Measurements from ENCODE around the gene VRK2. TPM values are rescaled to one million over a fixed set of nuclear protein-coding genes. Genes with fewer than 3 reads are reported as not detected.

Gene VRK2
- total RNA-seq, 2 experiments from 2014 or later = 17.2 to 22.7 TPM

- Histone ChIP-seq H2AFZ (ENCODE audit: low read length) (no peak overlapping the region), H3K27ac (ENCODE audit: low read depth, low read length, poor library complexity, severe bottlenecking) (no peak overlapping the region), H3K9me2 (ENCODE audit: insufficient read depth, low read length) (no peaks in the 10 kb centered on the region), H3K4me1 (ENCODE audit: insufficient read depth, low read length, poor library complexity, severe bottlenecking) (no peaks in the 10 kb centered on the region), H3K4me3 (ENCODE audit: low read depth, low read length, poor library complexity, severe bottlenecking) (no peak overlapping the region), H3K36me3 (ENCODE audit: insufficient read depth, low read length) (0 out of 2 replicates have a peak, but pooled peaks cover 4% of the 10 kb centered on the region), H3K4me2 (ENCODE audit: low read length) (no peak overlapping the region), H3K9me3 (ENCODE audit: low read length) (no peaks in the 10 kb centered on the region), H3K79me2 (ENCODE audit: insufficient read depth, low read depth, low read length) (no peaks in the 10 kb centered on the region), H4K20me1 (ENCODE audit: insufficient read depth, low read length) (no peaks in the 10 kb centered on the region)
- POLR2A ChIA-PET = no interaction called here
- no TSS peak for BruUV-seq (replicated peaks)
- no peak for TF ChIP-seq EZH2phosphoT487 (IDR thresholded peaks at IDR 0.05; ENCODE audit: borderline replicate concordance, low read depth, low read length)
- TF ChIP-seq CTCF (conservative IDR thresholded peaks at IDR 0.05; ENCODE audit: low read length) = no peak
- DNase-seq (ENCODE audit: low spot score) = no peak
- CTCF ChIA-PET (ENCODE audit: unreplicated experiment) = no interaction called here
- intact Hi-C loops (cut with micrococcal nuclease; ENCODE audit: unreplicated experiment) = loop anchor here (5.0 kb wide), 1 partner anchor 314 kb away; no protein-coding TSS in a partner anchor
Measured at GRCh38 chr2:58133395-58133794, 86.8 kb downstream of the VRK2 start.

- H3K36me3 ChIP-seq (ENCODE audit: insufficient read depth, low read length) = 0 out of 2 replicates have a peak, but pooled peaks cover 4% of the 10 kb centered on the region
- DNase-seq (ENCODE audit: low spot score) = no peak
- no peak overlapping the region for H3K4me3 ChIP-seq (ENCODE audit: low read depth, low read length, poor library complexity, severe bottlenecking)
- no peaks in the 10 kb centered on the region for H3K4me1 ChIP-seq (ENCODE audit: insufficient read depth, low read length, poor library complexity, severe bottlenecking)
- H3K9me2 ChIP-seq (ENCODE audit: insufficient read depth, low read length) = no peaks in the 10 kb centered on the region
- no peak for TF ChIP-seq CTCF (conservative IDR thresholded peaks at IDR 0.05; ENCODE audit: low read length)
- no peak for TF ChIP-seq EZH2phosphoT487 (IDR thresholded peaks at IDR 0.05; ENCODE audit: borderline replicate concordance, low read depth, low read length)
- no peak overlapping the region for H3K4me2 ChIP-seq (ENCODE audit: low read length)
- no TSS peak for BruUV-seq (replicated peaks)
- intact Hi-C loops (cut with micrococcal nuclease; ENCODE audit: unreplicated experiment) = no loop called here
- no peak overlapping the region for H3K27ac ChIP-seq (ENCODE audit: low read depth, low read length, poor library complexity, severe bottlenecking)
- H4K20me1 ChIP-seq (ENCODE audit: insufficient read depth, low read length) = no peaks in the 10 kb centered on the region
- no peak overlapping the region for H2AFZ ChIP-seq (ENCODE audit: low read length)
- POLR2A ChIA-PET = no interaction called here
- H3K9me3 ChIP-seq (ENCODE audit: low read length) = no peaks in the 10 kb centered on the region
- CTCF ChIA-PET (ENCODE audit: unreplicated experiment) = no interaction called here
- no peaks in the 10 kb centered on the region for H3K79me2 ChIP-seq (ENCODE audit: insufficient read depth, low read depth, low read length)
Measured at GRCh38 chr2:58135861-58136260, 89.3 kb downstream of the VRK2 start.

- POLR2A ChIA-PET = no interaction called here
- Histone ChIP-seq H3K79me2 (ENCODE audit: insufficient read depth, low read depth, low read length) (no peaks in the 10 kb centered on the region), H3K4me1 (ENCODE audit: insufficient read depth, low read length, poor library complexity, severe bottlenecking) (no peaks in the 10 kb centered on the region), H2AFZ (ENCODE audit: low read length) (no peak overlapping the region), H3K4me2 (ENCODE audit: low read length) (no peak overlapping the region), H4K20me1 (ENCODE audit: insufficient read depth, low read length) (no peaks in the 10 kb centered on the region), H3K27ac (ENCODE audit: low read depth, low read length, poor library complexity, severe bottlenecking) (no peak overlapping the region), H3K36me3 (ENCODE audit: insufficient read depth, low read length) (0 out of 2 replicates have a peak, but pooled peaks cover 2% of the 10 kb centered on the region), H3K9me3 (ENCODE audit: low read length) (no peaks in the 10 kb centered on the region), H3K4me3 (ENCODE audit: low read depth, low read length, poor library complexity, severe bottlenecking) (no peak overlapping the region), H3K9me2 (ENCODE audit: insufficient read depth, low read length) (no peaks in the 10 kb centered on the region)
- no peak for DNase-seq (ENCODE audit: low spot score)
- no TSS peak for BruUV-seq (replicated peaks)
- TF ChIP-seq CTCF (conservative IDR thresholded peaks at IDR 0.05; ENCODE audit: low read length) = no peak
- TF ChIP-seq EZH2phosphoT487 (IDR thresholded peaks at IDR 0.05; ENCODE audit: borderline replicate concordance, low read depth, low read length) = no peak
- intact Hi-C loops (cut with micrococcal nuclease; ENCODE audit: unreplicated experiment) = no loop called here
- CTCF ChIA-PET (ENCODE audit: unreplicated experiment) = no interaction called here
Measured at GRCh38 chr2:58137221-58137620, 90.6 kb downstream of the VRK2 start.

Data from OCI-LY7 (cell line).